Gastrocnemius medialis (tissue), 4 donors: ENCODE results near the gene ATP5MK. TPM values are rescaled to one million over a fixed set of nuclear protein-coding genes. Genes with fewer than 3 reads are reported as not detected.

Experiments used
- ATAC-seq, 2 donors: fragments of 150-250 bp; one replicate each; pipeline ENCODE4 v1.9.1; 2016
- DNase-seq, 2 donors: peaks; one replicate each; pipeline ENCODE4 v3.0.0-alpha.2; 2019
- H3K27ac ChIP-seq, 4 donors: fragments of 200-600 bp; sonication (generic); 1 replicate in 1 of 4; 2 replicates in 3 of 4; pipeline ENCODE4 v1.5.1; 2016 to 2018; ENCODE audit warnings: mild to moderate bottlenecking in 2 of 4, moderate library complexity in 1 of 4
- H3K27me3 ChIP-seq, 3 donors: fragments of 200-600 bp; sonication (generic) in 2 of 3; 1 replicate in 1 of 3; 2 replicates in 2 of 3; pipeline versions ENCODE4 v1.5.1 to v1.6.0; 2016 to 2019; ENCODE audit warnings: mild to moderate bottlenecking in 1 of 3, moderate library complexity in 1 of 3
- H3K36me3 ChIP-seq, 2 donors: fragments of 200-600 bp; sonication (generic) in 1 of 2; one replicate each; pipeline ENCODE4 v1.5.1; 2017 to 2018
- H3K4me1 ChIP-seq, 2 donors: fragments of 200-600 bp; sonication (generic) in 1 of 2; one replicate each; pipeline ENCODE4 v1.5.1; 2016 to 2017; ENCODE audit warnings: mild to moderate bottlenecking in 2 of 2
- H3K4me3 ChIP-seq, 4 donors: fragments of 200-600 bp; sonication (generic) in 3 of 4; 1 replicate in 1 of 4; 2 replicates in 3 of 4; pipeline ENCODE4 v1.5.1; 2016 to 2019; ENCODE audit warnings: mild to moderate bottlenecking in 2 of 4
- H3K9me3 ChIP-seq, 3 donors: fragments of 200-600 bp; sonication (generic) in 2 of 3; 1 replicate in 1 of 3; 2 replicates in 2 of 3; pipeline ENCODE4 v1.5.1; 2016 to 2019
- POLR2A ChIP-seq, 2 donors: fragments of 450-650 bp; IDR thresholded peaks; one replicate each; pipeline ENCODE4 v1.6.1; 2017; ENCODE audit warnings: antibody characterized with exemption in 2 of 2, mild to moderate bottlenecking in 2 of 2, moderate library complexity in 2 of 2
- in situ Hi-C, 4 donors: fragments of 200-750 bp; cut with MboI; loops; one replicate each; pipeline versions ENCODE4 v1.15.0 to v1.8.0; 2017; ENCODE audit warnings: low sequenced_read_pairs in 4 of 4
- intact Hi-C: fragments of 100-400 bp; cut with DNase I; formaldehyde crosslinking; loops from one replicate; pipeline ENCODE4 v1.15.1; 2023; ENCODE audit warnings: low total_unique reads
- total RNA-seq, 4 donors: library from RNA; depleted of rRNA; stranded (reverse); fragments of >200 nt; gene quantifications; one replicate each; pipeline versions ENCODE4 v1.1.0 to v1.2.3, GENCODE V29; 2016
- TF ChIP-seq, protein P1 (sequence below), 5 experiments: fragments of 450-650 bp in 3 of 5; fragments of 200-600 bp in 2 of 5; sonication (generic) in 2 of 5; IDR thresholded peaks in 4 of 5; conservative IDR thresholded peaks in 1 of 5; 1 replicate in 4 of 5; 2 replicates in 1 of 5; pipeline ENCODE4 v1.5.1; 2016 to 2019; ENCODE audit warnings: antibody characterized with exemption in 5 of 5, mild to moderate bottlenecking in 3 of 5, moderate library complexity in 3 of 5

The ATP5MK gene
- total RNA-seq, 4 donors from 2014 or later = 436 to 724 (median 552) TPM

DNA sequence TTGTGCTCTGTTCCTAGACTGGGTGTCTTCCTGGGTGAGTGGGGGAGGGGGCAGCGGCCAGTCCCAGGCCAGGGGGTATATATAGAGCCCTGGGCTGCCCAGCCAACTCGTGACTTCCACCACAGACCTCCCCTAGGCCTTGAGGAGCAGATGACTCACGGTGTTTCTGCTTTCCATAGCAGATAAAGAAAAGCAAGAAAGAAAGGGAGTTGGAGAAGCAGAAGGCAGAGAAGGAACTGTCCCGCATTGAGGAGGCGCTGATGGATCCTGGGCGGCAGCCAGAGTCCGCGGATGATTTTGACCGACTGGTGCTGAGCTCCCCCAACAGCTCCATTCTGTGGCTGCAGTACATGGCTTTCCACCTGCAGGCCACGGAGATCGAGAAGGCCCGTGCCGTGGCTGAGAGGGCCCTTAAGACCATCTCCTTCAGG lies 45.8 kb upstream of the ATP5MK start:
- H3K4me3 ChIP-seq = no peak overlapping the region
- TF ChIP-seq POLR2A (IDR thresholded peaks at IDR 0.05) = no peak
- TF ChIP-seq, protein P1, sequence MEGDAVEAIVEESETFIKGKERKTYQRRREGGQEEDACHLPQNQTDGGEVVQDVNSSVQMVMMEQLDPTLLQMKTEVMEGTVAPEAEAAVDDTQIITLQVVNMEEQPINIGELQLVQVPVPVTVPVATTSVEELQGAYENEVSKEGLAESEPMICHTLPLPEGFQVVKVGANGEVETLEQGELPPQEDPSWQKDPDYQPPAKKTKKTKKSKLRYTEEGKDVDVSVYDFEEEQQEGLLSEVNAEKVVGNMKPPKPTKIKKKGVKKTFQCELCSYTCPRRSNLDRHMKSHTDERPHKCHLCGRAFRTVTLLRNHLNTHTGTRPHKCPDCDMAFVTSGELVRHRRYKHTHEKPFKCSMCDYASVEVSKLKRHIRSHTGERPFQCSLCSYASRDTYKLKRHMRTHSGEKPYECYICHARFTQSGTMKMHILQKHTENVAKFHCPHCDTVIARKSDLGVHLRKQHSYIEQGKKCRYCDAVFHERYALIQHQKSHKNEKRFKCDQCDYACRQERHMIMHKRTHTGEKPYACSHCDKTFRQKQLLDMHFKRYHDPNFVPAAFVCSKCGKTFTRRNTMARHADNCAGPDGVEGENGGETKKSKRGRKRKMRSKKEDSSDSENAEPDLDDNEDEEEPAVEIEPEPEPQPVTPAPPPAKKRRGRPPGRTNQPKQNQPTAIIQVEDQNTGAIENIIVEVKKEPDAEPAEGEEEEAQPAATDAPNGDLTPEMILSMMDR (IDR thresholded peaks at IDR 0.05 in 4 of 5, conservative IDR thresholded peaks at IDR 0.05 in 1 of 5) = no peak
- H3K27me3 ChIP-seq = no peaks in the 10 kb centered on the region
- H3K4me1 ChIP-seq = peaks cover 24 to 31% of the 10 kb centered on the region in 2 donors
- H3K9me3 ChIP-seq = no peaks in the 10 kb centered on the region
- peak; percentile 49 to 62 for ATAC-seq
- peaks cover 0 to 94% of the 10 kb centered on the region in 2 donors for H3K36me3 ChIP-seq
- peak; percentile 43 to 61 for DNase-seq
- intact Hi-C loops (no loop called here), in situ Hi-C loops (no loop called here)
- peak overlapping the region in 3 of 4 donors; percentile 44 to 71 (median 65) for H3K27ac ChIP-seq

DNA sequence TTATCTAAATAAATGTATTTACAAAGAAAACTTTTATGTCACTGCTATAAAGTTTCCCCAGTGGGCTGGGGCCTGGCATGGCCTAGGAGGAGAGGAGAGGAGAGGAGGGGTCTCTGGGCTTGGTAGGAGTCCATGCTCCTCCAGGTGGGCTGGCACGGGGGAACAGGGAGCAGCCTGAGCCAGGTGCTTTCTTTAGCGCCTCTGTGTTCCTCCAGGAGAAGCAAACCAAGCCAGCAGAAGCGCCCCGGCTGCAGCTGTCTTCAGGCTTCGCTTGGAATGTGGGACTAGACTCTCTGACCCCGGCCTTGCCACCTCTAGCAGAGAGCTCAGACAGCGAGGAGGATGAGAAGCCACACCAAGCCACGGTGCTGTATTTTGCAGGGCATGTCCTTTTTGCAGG lies 45.3 kb upstream of the ATP5MK start:
- H3K4me3 ChIP-seq = no peak overlapping the region
- peaks cover 0 to 94% of the 10 kb centered on the region in 2 donors for H3K36me3 ChIP-seq
- peak in 1 of 2 donors; percentile 3 for ATAC-seq
- DNase-seq = no peak
- in situ Hi-C loops (no loop called here), intact Hi-C loops (no loop called here)
- peak overlapping the region; percentile 44 to 71 (median 56) for H3K27ac ChIP-seq
- peaks cover 24 to 27% of the 10 kb centered on the region in 2 donors for H3K4me1 ChIP-seq
- TF ChIP-seq, protein P1 (IDR thresholded peaks at IDR 0.05 in 4 of 5, conservative IDR thresholded peaks at IDR 0.05 in 1 of 5) = no peak
- TF ChIP-seq POLR2A (IDR thresholded peaks at IDR 0.05) = no peak
- no peaks in the 10 kb centered on the region for H3K9me3 ChIP-seq
- no peaks in the 10 kb centered on the region for H3K27me3 ChIP-seq

DNA sequence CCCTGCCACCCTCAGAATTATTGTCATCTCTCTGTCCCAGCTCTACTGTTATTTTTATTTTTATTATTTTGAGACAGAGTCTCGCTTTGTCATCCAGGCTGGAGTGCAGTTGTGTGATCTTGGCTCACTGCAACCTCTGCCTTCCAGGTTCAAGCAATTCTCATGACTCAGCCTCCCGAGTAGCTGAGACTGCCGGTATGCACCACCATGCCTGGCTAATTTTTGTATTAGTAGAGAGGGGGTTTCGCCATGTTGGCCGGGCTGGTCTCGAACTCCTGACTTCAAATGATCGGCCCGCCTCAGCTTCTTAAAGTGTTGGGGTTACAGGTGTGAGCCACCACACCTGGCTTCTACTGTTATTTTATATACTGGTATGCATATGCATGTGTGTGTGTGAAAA lies 44.9 kb upstream of the ATP5MK start:
- DNase-seq (no peak), ATAC-seq (no peak)
- H3K27ac ChIP-seq = peak overlapping the region in 3 of 4 donors; percentile 44 to 71 (median 65)
- H3K4me1 ChIP-seq = peaks cover 24% of the 10 kb centered on the region in 2 donors
- H3K9me3 ChIP-seq = no peaks in the 10 kb centered on the region
- TF ChIP-seq, protein P1 (IDR thresholded peaks at IDR 0.05 in 4 of 5, conservative IDR thresholded peaks at IDR 0.05 in 1 of 5) = no peak
- no peak for TF ChIP-seq POLR2A (IDR thresholded peaks at IDR 0.05)
- in situ Hi-C loops = no loop called here
- H3K36me3 ChIP-seq = peaks cover 0 to 94% of the 10 kb centered on the region in 2 donors
- H3K27me3 ChIP-seq = no peaks in the 10 kb centered on the region
- H3K4me3 ChIP-seq = no peak overlapping the region
- intact Hi-C loops = no loop called here

DNA sequence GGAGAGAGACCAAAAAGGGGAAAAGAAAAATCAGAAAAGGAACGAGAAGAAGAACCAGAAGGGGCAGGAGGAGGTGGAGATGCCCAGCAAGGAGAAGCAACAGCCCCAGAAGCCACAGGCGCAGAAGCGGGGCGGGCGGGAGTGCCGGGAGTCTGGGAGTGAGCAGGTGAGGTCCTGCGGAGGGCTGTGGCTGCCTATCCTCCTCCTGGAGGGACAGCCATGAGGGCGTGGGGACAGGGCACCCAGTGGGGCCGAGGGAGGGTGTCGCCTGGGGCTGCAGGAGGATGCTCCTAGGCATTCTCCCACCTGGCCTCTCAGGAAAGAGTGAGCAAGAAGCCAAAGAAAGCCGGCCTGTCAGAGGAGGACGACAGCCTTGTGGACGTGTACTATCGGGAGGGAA lies 44.1 kb upstream of the ATP5MK start:
- Histone ChIP-seq H3K36me3 (peaks cover 0 to 94% of the 10 kb centered on the region in 2 donors), H3K4me1 (peaks cover 19 to 20% of the 10 kb centered on the region in 2 donors), H3K4me3 (no peak overlapping the region), H3K27me3 (no peaks in the 10 kb centered on the region), H3K9me3 (no peaks in the 10 kb centered on the region), H3K27ac (no peak overlapping the region)
- no peak for TF ChIP-seq POLR2A (IDR thresholded peaks at IDR 0.05)
- TF ChIP-seq, protein P1 (IDR thresholded peaks at IDR 0.05 in 4 of 5, conservative IDR thresholded peaks at IDR 0.05 in 1 of 5) = no peak
- no peak for DNase-seq
- no peak for ATAC-seq
- in situ Hi-C loops = no loop called here
- intact Hi-C loops = no loop called here

DNA sequence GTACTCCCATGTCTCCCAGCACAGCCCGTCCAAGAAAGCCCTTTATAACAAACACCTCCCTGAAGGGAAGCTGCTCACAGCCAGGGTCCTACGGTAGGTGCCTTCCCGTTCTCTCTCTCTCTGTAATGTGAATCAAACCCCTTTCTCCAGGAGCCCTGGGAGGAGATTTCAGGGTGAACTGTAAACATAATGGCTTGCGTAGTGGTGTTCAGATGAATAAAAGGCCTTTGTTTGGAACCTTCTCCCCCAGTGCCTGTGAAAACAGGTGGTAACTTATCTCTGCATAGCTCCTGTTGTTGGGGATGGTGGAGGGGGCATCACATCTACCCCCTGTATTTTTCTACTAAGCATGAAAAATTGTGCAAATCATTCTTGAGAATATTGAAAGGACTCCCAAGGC lies 43.5 kb upstream of the ATP5MK start:
- DNase-seq = no peak
- Histone ChIP-seq H3K4me1 (peaks cover 13 to 14% of the 10 kb centered on the region in 2 donors), H3K9me3 (no peaks in the 10 kb centered on the region), H3K27ac (no peak overlapping the region), H3K36me3 (peaks cover 0 to 94% of the 10 kb centered on the region in 2 donors), H3K4me3 (no peak overlapping the region), H3K27me3 (no peaks in the 10 kb centered on the region)
- in situ Hi-C loops (no loop called here), intact Hi-C loops (no loop called here)
- ATAC-seq = no peak
- no peak for TF ChIP-seq POLR2A (IDR thresholded peaks at IDR 0.05)
- TF ChIP-seq, protein P1 (IDR thresholded peaks at IDR 0.05 in 4 of 5, conservative IDR thresholded peaks at IDR 0.05 in 1 of 5) = no peak
